ENCODE measurements around the gene CSPG4.
A peak's percentile ranks its signal among the peaks of the same experiment; 100 is the strongest.
"Not testable (repeated sequence)": the region's sequence is repeated elsewhere in the genome, so short reads cannot be mapped to it uniquely, and the experiment has no call there.

The CSPG4 gene, protein sequence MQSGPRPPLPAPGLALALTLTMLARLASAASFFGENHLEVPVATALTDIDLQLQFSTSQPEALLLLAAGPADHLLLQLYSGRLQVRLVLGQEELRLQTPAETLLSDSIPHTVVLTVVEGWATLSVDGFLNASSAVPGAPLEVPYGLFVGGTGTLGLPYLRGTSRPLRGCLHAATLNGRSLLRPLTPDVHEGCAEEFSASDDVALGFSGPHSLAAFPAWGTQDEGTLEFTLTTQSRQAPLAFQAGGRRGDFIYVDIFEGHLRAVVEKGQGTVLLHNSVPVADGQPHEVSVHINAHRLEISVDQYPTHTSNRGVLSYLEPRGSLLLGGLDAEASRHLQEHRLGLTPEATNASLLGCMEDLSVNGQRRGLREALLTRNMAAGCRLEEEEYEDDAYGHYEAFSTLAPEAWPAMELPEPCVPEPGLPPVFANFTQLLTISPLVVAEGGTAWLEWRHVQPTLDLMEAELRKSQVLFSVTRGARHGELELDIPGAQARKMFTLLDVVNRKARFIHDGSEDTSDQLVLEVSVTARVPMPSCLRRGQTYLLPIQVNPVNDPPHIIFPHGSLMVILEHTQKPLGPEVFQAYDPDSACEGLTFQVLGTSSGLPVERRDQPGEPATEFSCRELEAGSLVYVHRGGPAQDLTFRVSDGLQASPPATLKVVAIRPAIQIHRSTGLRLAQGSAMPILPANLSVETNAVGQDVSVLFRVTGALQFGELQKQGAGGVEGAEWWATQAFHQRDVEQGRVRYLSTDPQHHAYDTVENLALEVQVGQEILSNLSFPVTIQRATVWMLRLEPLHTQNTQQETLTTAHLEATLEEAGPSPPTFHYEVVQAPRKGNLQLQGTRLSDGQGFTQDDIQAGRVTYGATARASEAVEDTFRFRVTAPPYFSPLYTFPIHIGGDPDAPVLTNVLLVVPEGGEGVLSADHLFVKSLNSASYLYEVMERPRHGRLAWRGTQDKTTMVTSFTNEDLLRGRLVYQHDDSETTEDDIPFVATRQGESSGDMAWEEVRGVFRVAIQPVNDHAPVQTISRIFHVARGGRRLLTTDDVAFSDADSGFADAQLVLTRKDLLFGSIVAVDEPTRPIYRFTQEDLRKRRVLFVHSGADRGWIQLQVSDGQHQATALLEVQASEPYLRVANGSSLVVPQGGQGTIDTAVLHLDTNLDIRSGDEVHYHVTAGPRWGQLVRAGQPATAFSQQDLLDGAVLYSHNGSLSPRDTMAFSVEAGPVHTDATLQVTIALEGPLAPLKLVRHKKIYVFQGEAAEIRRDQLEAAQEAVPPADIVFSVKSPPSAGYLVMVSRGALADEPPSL (N-terminal part only)

GRCh38 chr15:75712668-75713337 lies at the start of gene CSPG4:
Gene CSPG4, minus strand, starts transcription at chr15:75712848. Its CDS starts 93 bp downstream, at chr15:75712755.
- Histone ChIP-seq H3K27ac (peak within 1 kb of the TSS in 19 of 21 experiments; percentile 18 to 88 (median 69)), H3K4me3 (peak within 1 kb of the TSS; percentile 9 to 52 (median 36))

DNA sequence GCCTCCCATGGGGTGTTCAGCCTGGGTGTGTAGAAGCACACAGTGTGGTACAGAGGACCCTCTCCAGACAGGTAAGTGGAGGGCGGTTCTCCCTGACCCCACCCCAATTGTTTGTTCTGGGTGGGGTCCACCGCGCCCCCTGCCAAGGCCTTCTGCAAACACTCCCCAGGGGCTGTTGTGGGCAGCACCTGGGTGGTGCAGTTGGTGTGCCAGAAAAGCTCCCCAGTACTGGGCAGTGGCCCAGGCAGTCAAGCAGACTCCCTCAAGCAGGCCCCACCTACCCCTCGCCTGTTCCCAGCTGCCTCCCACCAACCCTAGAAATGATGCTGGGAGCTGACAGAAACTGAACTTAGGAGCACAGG lies 49.7 kb upstream of the CSPG4 start:
- not testable (repeated sequence) for H3K27ac ChIP-seq, H3K4me3 ChIP-seq

DNA sequence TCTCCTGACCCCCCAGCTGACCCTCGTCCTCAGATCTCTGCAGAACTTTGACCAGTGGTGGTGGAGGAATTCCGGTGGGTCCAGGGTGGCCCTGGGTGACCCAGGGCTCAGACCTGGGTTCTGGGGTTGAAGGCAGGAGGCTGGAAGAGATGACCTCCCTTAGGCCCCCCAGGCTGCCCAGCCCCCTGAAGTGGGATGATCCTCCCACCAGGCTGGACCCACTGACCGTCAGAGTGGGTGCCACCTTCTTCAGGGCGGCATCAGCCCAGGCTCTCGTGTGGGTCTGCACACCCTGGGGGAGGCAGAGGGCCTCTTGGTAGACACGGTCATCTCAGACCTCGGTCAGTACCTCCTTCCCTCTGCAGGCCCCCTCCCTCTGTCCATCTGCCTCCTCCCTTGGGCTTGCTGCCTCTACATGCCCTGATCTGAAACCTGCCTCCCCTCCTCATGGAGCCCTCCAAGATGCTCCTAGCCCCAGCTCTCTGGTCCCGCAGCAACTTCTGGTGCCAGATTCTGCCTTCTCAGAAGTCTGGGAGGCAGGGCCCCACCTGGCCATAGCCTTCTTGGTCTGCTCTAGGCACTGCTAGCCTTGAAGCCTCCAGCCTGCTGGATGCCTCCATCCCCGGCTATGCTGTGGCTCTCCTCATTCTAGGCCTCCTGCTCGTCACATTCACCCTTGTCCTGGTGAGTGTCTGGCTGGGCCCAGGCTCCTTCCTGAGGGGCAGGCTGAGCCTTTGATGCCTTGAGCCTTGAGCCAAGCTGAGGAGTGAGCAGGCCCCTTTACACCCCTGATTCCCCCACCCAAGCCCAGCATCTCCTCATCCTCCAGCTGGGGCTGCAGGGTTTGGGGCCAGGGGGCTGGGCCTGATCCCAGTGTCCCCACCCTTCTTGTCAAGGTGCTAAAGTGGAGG lies 49.1 kb upstream of the CSPG4 start:
- Histone ChIP-seq H3K4me3 (no peak overlapping the region), H3K27ac (no peak overlapping the region)

DNA sequence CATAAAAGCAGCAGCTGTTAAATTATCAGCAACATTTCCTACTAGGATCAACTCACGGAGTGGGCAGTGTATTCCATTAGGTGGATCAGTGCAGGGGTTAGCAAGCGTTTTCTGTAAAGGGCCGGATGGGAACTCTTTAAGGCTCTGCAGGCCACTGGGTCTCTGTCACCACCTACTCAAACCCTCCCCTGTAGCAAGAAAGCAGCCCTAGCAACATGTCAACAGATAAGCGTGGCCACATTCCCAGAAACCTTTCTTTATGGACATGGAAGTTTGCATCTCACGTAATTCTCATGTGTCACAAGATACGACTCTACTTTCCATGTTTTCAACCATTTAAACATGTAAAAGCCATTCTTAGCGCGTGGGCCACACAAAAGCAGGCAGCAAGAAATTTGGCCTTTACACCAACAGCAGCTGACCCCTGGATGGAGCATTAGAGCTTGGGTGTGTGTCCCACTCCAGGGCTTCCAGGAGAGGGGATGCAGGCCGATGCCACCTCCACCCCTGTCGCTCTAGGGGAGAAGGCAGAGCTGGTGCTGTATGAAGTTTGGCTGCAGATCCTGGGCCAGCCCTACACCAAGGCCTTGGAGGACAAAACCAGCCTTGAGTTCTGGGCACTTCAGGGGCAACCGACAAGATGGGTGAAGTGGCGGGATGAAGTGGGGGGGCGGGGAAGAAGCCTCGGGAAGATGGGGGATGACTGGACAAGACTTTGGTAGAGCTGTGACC lies 48.2 kb upstream of the CSPG4 start:
- no peak overlapping the region for H3K27ac ChIP-seq
- H3K4me3 ChIP-seq: no peak overlapping the region

DNA sequence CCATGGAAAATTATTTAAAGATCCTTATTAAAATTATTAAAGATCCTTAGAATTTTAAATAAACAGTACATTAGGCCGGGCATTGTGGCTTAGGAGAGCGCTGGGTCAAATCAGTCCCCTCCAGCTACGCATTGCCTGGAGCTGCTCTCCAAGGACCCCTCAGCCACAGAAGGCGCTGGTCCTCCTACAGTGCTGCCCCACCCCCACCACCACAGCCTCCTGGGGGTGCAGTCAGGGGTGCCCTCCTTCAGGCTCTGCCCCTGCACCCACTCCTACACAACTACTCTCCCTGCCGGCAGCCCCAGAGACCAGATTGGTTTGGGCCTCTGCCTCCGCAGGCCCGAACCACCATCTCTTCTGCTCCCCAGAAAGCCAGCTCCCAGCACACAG lies 47.5 kb upstream of the CSPG4 start:
- not testable (repeated sequence) for H3K4me3 ChIP-seq
- H3K27ac ChIP-seq: peak overlapping the region in 2 of 21 experiments; percentile 19 to 88

DNA sequence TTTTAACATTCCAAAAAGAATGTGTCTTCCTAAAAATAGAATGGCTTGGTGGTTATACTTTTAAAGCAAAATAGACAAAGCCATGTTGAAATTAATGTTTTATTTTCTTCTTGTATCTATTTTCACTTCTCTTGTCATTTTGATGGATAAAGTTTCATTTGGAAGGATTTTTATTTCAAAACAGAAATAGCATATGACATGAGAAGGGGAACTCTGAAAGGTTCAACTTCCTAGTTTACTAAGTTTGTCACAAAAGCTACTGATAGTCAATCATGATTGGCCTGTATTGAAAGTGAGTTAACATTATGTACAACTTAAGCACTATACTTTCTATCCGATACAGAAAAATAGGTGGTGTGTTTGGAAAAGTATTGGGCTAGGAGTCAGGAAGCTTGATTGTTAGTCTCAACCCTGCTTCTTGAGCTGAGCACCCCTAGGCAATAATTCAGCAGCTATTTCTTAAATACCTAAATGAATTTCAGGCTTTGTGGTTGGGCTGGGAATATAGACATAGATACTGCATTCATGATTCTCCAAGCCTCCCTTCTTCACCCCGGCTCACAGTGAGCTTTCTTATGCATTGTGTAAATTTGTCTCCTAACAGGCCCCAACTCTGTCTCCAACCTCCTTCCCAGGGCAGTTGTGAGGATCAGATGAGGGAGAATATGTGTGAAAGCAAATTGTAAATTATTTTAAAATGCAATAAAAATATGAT lies 46.9 kb upstream of the CSPG4 start:
- H3K4me3 ChIP-seq: no peak overlapping the region
- peak overlapping the region in 5 of 21 experiments; percentile 19 to 88 (median 64) for H3K27ac ChIP-seq

DNA sequence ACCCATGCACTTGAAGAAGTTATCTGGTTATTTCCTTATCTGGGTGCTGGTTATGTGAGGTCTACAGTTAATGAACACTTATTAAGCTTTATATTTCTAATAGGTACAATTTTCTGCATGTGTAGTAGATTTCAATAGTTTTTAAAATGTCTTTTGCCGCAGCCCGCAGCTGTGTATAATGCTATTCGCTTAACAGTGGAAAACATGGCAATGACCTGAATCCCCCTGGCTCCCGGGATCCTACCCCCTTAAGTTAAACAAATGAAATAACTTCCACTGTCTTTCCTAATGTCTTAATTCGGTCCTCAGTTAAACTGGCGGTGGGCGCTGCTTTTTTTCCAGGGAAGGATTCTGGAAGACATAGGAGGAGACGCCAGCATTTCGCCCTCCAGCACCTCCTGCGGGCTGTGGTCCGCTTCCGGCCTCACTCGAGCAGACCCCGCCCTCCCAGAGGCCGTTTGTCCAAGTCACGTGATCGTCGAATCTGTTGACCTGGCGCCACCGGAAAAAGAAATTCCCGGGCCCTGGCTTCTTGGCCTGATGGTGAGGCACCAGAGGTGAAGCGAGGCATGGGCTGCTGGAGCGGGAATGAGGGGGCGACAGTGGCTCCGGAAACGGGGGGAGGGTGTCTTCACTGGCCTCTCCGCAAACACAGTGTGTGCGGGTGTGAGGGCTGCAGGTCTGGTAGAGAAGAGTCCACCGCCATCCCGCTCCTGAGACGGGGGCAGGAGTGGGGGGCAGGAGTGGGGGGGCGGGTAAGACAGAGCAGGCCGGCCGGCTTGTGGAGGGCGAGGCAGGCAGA lies 45.6 kb upstream of the CSPG4 start:
- peak overlapping the region in 20 of 21 experiments; percentile 55 to 92 (median 79) for H3K27ac ChIP-seq

DNA sequence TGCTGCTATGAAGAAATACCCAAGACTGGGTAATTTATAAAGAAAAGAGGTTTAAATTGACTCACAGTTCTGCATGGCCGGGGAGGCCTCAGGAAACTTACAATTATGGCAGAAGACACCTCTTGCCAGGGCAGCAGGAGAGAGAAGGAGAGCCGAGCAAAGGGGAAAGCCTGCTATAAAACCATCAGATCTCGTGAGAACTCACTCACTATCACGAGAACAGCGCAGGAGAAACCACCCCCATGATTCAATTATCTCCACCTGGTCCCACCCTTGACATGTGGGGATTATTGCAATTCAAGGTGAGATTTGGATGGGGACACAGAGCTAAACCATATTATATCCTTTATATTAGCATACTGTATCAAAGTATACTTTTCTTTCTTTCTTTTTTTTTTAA lies 42.2 kb upstream of the CSPG4 start:
- H3K27ac ChIP-seq, H3K4me3 ChIP-seq: not testable (repeated sequence)

More for the DNA sequence above, 45.6 kb upstream of the CSPG4 start:
- H3K4me3 ChIP-seq: peak overlapping the region; percentile 30 to 58 (median 43)

- H3K27ac ChIP-seq: no peak overlapping the region
- H3K4me3 ChIP-seq: no peak overlapping the region
These were observed 40.5 kb upstream of the CSPG4 start for GRCh38 chr15:75753145-75753544.

GRCh38 chr15:75751891-75752290 lies 39.2 kb upstream of the CSPG4 start:
- Histone ChIP-seq H3K27ac (no peak overlapping the region), H3K4me3 (no peak overlapping the region)

DNA sequence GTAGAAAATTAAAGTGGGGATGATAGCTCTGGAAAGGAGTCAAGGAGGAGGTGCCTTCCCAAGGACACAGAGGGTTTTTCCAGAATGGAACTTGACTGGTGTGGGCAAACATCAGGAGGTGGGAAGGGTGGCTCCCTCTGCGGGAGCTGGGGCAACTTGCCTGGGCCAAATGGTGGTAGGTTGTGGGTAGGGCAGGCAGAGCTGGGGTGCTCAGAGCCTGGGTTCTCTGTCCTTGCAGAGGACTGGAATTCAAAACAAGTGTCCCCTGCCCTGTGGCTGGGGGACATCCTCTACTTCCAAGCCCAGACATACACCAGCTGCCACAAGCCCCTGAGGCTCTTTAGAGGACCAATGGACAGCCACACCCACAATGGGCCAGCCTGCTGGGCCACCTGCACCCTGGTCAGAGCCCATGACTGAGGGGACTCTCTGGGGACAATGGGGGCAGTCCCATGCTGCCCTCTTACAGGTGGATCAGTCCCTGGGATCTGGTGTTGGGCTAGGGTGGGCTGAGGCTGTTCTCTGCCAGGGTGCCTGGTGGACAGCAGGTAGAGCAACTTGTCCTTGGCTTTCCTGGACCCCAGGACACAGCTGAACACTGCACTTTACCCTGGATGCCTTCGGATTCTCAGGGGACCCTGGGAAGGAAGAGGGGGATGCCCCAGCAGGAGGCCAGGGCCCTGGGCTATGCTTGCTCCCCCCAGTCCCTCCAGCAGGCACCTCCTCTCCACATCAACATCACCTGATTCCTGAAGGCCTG lies 38.6 kb upstream of the CSPG4 start:
- no peak overlapping the region for H3K4me3 ChIP-seq

DNA sequence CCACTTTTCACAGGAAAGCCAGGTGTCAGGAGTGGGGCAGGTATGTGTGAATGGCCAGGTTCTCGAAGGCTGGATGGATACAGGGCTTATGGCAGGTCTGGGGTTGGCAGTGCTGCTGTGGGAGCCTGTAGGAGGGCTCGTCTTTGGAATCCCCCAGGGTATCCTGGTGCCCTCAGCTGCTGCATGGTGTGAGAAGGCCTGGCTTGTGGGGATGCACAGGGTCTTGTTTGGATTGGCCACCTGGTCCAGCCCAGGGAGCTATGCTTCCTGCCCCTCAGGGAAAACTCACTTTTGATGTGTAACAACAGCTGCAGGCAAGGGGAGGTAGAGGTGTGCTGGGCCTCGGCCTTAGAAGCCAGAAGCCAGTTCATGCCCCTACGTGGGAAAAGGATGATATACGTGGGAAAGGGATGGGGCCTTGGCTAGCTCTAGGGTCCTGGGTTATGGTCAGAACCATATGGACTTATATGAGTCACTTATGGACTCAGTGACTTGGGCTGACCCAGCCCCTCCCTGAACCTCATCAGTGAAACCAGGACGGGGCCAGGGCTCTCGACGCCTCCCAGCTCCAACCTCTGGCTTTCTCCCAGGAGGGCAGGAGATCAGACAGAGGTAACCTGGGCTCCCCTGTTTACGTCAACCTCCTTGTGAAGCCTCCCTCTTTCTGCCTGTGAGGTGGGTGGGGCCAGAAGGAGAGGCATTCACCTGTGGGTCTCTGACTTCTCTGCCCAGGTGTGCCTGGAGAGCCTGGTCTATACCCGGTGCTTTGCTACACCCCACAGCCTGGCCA lies 37.8 kb upstream of the CSPG4 start:
- no peak overlapping the region for H3K4me3 ChIP-seq
- no peak overlapping the region for H3K27ac ChIP-seq

More for the DNA sequence above, 38.6 kb upstream of the CSPG4 start:
- no peak overlapping the region for H3K27ac ChIP-seq

- Histone ChIP-seq H3K27ac (no peak overlapping the region), H3K4me3 (no peak overlapping the region)
These were observed 37.2 kb upstream of the CSPG4 start for GRCh38 chr15:75749820-75750219.

- not testable (repeated sequence) for H3K27ac ChIP-seq, H3K4me3 ChIP-seq
These were observed 36.2 kb upstream of the CSPG4 start for GRCh38 chr15:75748882-75749281.

DNA sequence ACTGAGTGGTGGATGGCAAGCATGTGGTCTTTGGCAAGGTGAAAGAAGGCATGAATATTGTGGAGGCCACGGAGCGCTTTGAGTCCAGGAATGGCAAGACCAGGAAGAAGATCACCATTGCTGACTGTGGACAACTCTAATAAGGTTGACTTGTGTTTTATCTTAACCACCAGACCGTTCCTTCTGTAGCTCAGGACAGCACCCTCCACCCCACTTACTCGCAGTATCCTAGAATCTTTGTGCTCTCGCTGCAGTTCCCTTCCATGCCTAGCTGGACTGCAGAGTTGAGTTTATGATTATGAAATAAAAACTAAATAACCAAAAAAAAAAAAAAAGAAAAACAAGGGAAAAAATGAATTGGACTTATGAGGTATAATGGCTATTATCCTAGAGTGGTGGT lies 34.5 kb upstream of the CSPG4 start:
- not testable (repeated sequence) for H3K4me3 ChIP-seq, H3K27ac ChIP-seq

All from skin epidermis (tissue), 12 donors.